Measurements from ENCODE around the gene SLC30A3.

Gene SLC30A3

GRCh38 chr2:27298391-27299080 lies 35.7 kb upstream of the SLC30A3 start:
- TF ChIP-seq CTCF (IDR thresholded peaks at IDR 0.05; ENCODE audit: borderline replicate concordance, control extremely low read depth, extremely low read depth, insufficient read depth, missing control alignments): no peak
- in situ Hi-C loops (cut with MboI; ENCODE audit: low sequenced_read_pairs, unreplicated experiment): loop anchor here (25.0 kb wide), 1 partner anchor 336 kb away; the partner anchor contains the start of gene MAPRE3
- no peak for DNase-seq (ENCODE audit: low spot score)

GRCh38 chr2:27297195-27297594 lies 34.3 kb upstream of the SLC30A3 start:
- no peak for TF ChIP-seq CTCF (IDR thresholded peaks at IDR 0.05; ENCODE audit: borderline replicate concordance, control extremely low read depth, extremely low read depth, insufficient read depth, missing control alignments)
- in situ Hi-C loops (cut with MboI; ENCODE audit: low sequenced_read_pairs, unreplicated experiment): loop anchor here (25.0 kb wide), 1 partner anchor 335 kb away; the partner anchor contains the start of gene MAPRE3
- DNase-seq (ENCODE audit: low spot score): no peak

- in situ Hi-C loops (cut with MboI; ENCODE audit: low sequenced_read_pairs, unreplicated experiment): loop anchor here (25.0 kb wide), 1 partner anchor 334 kb away; the partner anchor contains the start of gene MAPRE3
- DNase-seq (ENCODE audit: low spot score): no peak
- TF ChIP-seq CTCF (IDR thresholded peaks at IDR 0.05; ENCODE audit: borderline replicate concordance, control extremely low read depth, extremely low read depth, insufficient read depth, missing control alignments): no peak
Measured at GRCh38 chr2:27296481-27296880, 33.6 kb upstream of the SLC30A3 start.

GRCh38 chr2:27294928-27295327 lies 32.1 kb upstream of the SLC30A3 start:
- no peak for DNase-seq (ENCODE audit: low spot score)
- no peak for TF ChIP-seq CTCF (IDR thresholded peaks at IDR 0.05; ENCODE audit: borderline replicate concordance, control extremely low read depth, extremely low read depth, insufficient read depth, missing control alignments)
- in situ Hi-C loops (cut with MboI; ENCODE audit: low sequenced_read_pairs, unreplicated experiment): loop anchor here (25.0 kb wide), 1 partner anchor 333 kb away; the partner anchor contains the start of gene MAPRE3

- in situ Hi-C loops (cut with MboI; ENCODE audit: low sequenced_read_pairs, unreplicated experiment): loop anchor here (25.0 kb wide), 1 partner anchor 330 kb away; the partner anchor contains the start of gene MAPRE3
- DNase-seq (ENCODE audit: low spot score): no peak
Measured at GRCh38 chr2:27291865-27292264, 29.0 kb upstream of the SLC30A3 start.

GRCh38 chr2:27290549-27290948 lies 27.7 kb upstream of the SLC30A3 start:
- in situ Hi-C loops (cut with MboI; ENCODE audit: low sequenced_read_pairs, unreplicated experiment): loop anchor here (25.0 kb wide), 1 partner anchor 328 kb away; the partner anchor contains the start of gene MAPRE3
- no peak for DNase-seq (ENCODE audit: low spot score)
- TF ChIP-seq CTCF (IDR thresholded peaks at IDR 0.05; ENCODE audit: borderline replicate concordance, control extremely low read depth, extremely low read depth, insufficient read depth, missing control alignments): no peak

More at GRCh38 chr2:27291865-27292264, 29.0 kb upstream of the SLC30A3 start:
- TF ChIP-seq CTCF (IDR thresholded peaks at IDR 0.05; ENCODE audit: borderline replicate concordance, control extremely low read depth, extremely low read depth, insufficient read depth, missing control alignments): no peak
